Activated CD8-positive, alpha-beta T cell treated with anti-CD3 and anti-CD28 coated beads for 36 hours (primary cell): ENCODE results near the gene SEMA7A. TPM values are rescaled to one million over a fixed set of nuclear protein-coding genes. Genes with fewer than 3 reads are reported as not detected.
A peak's percentile ranks its signal among the peaks of the same experiment; 100 is the strongest.

Source experiments
- ATAC-seq: fragments of 200-7000 bp; cut with Tn5 transposase; one replicate; pipeline ENCODE4 v1.10.0; 2021; ENCODE audit warnings: mild to moderate bottlenecking, moderate library complexity
- CTCF ChIA-PET: fragments of 350-600 bp; sonication (Branson Sonifier 250); formaldehyde crosslinking; loops from one replicate; lab custom pipeline; 2021; ENCODE audit warnings: antibody characterized with exemption; lab: Charles Lee
- POLR2A ChIA-PET: fragments of 350-600 bp; sonication (Branson Sonifier 250); formaldehyde crosslinking; loops from one replicate; lab custom pipeline; 2021; ENCODE audit warnings: antibody characterized with exemption; lab: Charles Lee
- DNase-seq: peaks from one replicate; pipeline ENCODE4 v3.0.0-alpha.2; 2020
- H3K27ac Mint-ChIP-seq: one replicate; pipeline ENCODE4 v1.8.0; 2021; ENCODE audit warnings: mild to moderate bottlenecking, mixed read lengths
- H3K27me3 Mint-ChIP-seq: one replicate; pipeline ENCODE4 v1.8.0; 2021; ENCODE audit warnings: mixed read lengths
- H3K36me3 Mint-ChIP-seq: one replicate; pipeline ENCODE4 v1.8.0; 2021; ENCODE audit warnings: low read depth, mixed read lengths
- H3K4me1 Mint-ChIP-seq: one replicate; pipeline ENCODE4 v1.8.0; 2021; ENCODE audit warnings: low read depth, mixed read lengths
- H3K4me3 Mint-ChIP-seq: one replicate; pipeline ENCODE4 v1.8.0; 2021; ENCODE audit warnings: mild to moderate bottlenecking, moderate library complexity, mixed read lengths
- H3K9me3 Mint-ChIP-seq: one replicate; pipeline ENCODE4 v1.8.0; 2021; ENCODE audit warnings: mixed read lengths
- intact Hi-C: fragments of 100-400 bp; cut with micrococcal nuclease; formaldehyde crosslinking; loops from one replicate; pipeline ENCODE4 v1.10.0; 2022
- total RNA-seq, 2 experiments: library from RNA; stranded (reverse); gene quantifications; one replicate each; pipeline ENCODE4 v1.2.3, GENCODE V29; 2021
- TF ChIP-seq, protein P1 (sequence below): fragments of 200-600 bp; IDR thresholded peaks from one replicate; pipeline ENCODE4 v1.8.0; 2022; ENCODE audit warnings: antibody characterized with exemption, mild to moderate bottlenecking

SEMA7A gene
- total RNA-seq, 2 experiments from 2014 or later = 62.4 TPM

DNA sequence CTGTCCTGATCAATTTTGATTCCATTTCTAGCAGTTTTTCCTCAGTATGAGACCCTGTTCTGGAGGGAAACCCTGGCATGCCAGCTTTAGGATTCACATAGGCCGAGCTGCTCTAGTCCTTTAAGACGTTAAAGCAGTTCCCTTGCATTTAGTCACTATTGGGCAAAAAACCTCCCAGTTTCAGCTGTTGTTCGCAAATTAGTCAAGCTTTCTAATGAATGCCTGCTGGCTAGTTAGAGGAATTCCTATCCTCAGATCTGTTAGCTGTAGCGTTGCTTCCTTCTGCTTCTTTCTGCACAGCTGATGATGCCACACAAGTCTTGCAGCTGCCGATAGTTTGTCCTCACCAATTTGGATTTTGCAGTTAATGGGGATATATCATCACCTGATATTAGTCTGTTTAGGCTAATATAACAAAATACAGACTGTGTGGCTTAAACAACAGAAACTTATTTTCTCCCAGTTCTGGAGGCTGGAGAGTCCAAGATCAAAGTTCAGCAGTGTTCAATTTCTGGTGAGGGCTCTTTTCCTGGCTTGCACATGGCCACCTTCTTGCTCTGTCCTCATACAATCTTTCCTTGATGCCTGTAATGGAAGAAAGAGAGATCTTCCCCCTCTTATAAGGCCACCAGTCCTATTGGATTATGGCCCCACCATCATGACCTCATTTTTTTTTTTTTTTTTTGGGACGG is 34.7 kb upstream of the SEMA7A start:
- no peaks in the 10 kb centered on the region for H3K27me3 Mint-ChIP-seq

DNA sequence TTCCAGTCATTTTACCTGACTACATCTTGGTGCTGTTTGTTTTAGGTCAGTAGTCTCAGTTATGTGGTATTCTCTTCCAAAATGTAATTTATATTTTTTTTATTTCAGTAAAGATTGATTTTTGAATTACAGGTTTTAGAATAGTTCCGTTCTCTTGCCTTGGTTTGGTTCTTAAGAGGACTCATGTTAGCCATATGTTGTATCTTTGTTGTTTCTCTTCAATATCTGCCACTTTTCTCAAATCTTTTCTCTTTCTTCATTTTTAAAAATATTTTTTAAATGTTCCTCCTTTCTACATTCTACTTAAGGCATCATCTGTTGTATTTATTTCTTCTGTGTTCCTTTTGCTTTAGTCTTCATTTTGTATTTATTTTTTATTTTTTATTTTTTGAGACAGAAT is 32.8 kb upstream of the SEMA7A start:
- Mint-ChIP-seq H3K4me1 (peaks cover 36% of the 10 kb centered on the region), H3K36me3 (peaks cover 24% of the 10 kb centered on the region), H3K4me3 (no peak overlapping the region), H3K9me3 (peaks cover 2% of the 10 kb centered on the region), H3K27ac (no peak overlapping the region), H3K27me3 (no peaks in the 10 kb centered on the region)
- intact Hi-C loops = no loop called here
- ATAC-seq = no peak
- POLR2A ChIA-PET = no interaction called here
- TF ChIP-seq, protein P1, sequence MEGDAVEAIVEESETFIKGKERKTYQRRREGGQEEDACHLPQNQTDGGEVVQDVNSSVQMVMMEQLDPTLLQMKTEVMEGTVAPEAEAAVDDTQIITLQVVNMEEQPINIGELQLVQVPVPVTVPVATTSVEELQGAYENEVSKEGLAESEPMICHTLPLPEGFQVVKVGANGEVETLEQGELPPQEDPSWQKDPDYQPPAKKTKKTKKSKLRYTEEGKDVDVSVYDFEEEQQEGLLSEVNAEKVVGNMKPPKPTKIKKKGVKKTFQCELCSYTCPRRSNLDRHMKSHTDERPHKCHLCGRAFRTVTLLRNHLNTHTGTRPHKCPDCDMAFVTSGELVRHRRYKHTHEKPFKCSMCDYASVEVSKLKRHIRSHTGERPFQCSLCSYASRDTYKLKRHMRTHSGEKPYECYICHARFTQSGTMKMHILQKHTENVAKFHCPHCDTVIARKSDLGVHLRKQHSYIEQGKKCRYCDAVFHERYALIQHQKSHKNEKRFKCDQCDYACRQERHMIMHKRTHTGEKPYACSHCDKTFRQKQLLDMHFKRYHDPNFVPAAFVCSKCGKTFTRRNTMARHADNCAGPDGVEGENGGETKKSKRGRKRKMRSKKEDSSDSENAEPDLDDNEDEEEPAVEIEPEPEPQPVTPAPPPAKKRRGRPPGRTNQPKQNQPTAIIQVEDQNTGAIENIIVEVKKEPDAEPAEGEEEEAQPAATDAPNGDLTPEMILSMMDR = no peak
- DNase-seq = no peak
- CTCF ChIA-PET = no interaction called here

More for the DNA sequence above, 34.7 kb upstream of the SEMA7A start:
- H3K9me3 Mint-ChIP-seq = peaks cover 2% of the 10 kb centered on the region
- POLR2A ChIA-PET = no interaction called here
- peaks cover 21% of the 10 kb centered on the region for H3K36me3 Mint-ChIP-seq
- intact Hi-C loops = no loop called here
- CTCF ChIA-PET = interaction anchor here (1.5 kb wide), 1 partner anchor 21 kb away, joined by 4 read pairs; no protein-coding TSS in a partner anchor
- DNase-seq (no peak), ATAC-seq (no peak)
- TF ChIP-seq, protein P1 = no peak
- H3K4me3 Mint-ChIP-seq = no peak overlapping the region
- H3K27ac Mint-ChIP-seq = no peak overlapping the region
- peaks cover 21% of the 10 kb centered on the region for H3K4me1 Mint-ChIP-seq

DNA sequence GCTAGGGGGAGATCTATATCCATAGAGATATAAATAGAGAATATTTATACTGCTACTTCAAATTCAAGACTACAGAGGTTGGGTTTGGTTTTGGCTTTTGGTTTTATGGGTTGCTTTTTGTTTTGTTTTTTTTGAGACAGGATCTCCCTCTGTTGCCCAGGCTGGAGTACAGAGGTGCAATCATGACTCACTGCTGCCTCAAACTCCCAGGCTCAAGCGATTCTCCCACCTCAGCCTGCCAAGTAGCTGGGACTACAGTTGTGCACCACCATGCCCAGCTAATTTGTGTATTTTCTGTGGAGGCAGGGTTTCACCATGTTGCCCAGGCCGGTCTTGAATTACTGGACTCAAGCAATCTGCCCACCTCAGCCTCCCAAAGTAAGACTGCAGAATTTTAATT is 31.1 kb upstream of the SEMA7A start:
- DNase-seq = no peak
- POLR2A ChIA-PET = no interaction called here
- Mint-ChIP-seq H3K27ac (no peak overlapping the region), H3K4me3 (no peak overlapping the region), H3K36me3 (peaks cover 24% of the 10 kb centered on the region), H3K9me3 (peaks cover 2% of the 10 kb centered on the region), H3K4me1 (peaks cover 44% of the 10 kb centered on the region), H3K27me3 (no peaks in the 10 kb centered on the region)
- intact Hi-C loops = no loop called here
- no peak for ATAC-seq
- TF ChIP-seq, protein P1 = no peak
- CTCF ChIA-PET = interaction anchor here (0.8 to 1.4 kb wide), 3 partner anchors 25 to 92 kb away, joined by 4 to 5 read pairs (median 4); no protein-coding TSS in a partner anchor

DNA sequence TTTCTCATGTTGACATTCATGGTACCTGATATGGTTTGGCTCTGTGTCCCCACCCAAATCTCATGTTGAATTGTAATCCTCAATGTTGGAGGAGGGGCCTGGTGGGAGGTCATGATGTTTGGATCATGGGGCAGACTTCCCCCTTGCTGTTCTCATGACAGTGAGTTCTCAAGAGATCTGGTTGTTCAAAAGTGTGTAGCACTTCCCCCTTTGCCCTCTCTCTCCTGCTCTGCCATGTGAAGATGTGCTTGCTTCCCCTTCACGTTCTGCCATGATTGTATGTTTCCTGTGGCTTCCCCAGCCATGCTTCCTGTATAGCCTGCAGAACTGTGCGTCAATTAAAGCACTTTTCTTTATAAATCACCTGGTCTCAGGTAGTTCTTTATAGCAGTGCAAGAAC is 30.5 kb upstream of the SEMA7A start:
- TF ChIP-seq, protein P1 = no peak
- no peaks in the 10 kb centered on the region for H3K27me3 Mint-ChIP-seq
- H3K4me1 Mint-ChIP-seq = peaks cover 44% of the 10 kb centered on the region
- H3K9me3 Mint-ChIP-seq = peaks cover 2% of the 10 kb centered on the region
- H3K36me3 Mint-ChIP-seq = peaks cover 24% of the 10 kb centered on the region
- peak overlapping the region; percentile 36 for H3K4me3 Mint-ChIP-seq
- ChIA-PET CTCF (interaction anchor here (0.8 to 1.4 kb wide), 2 partner anchors 82 to 93 kb away, joined by 4 to 5 read pairs; no protein-coding TSS in a partner anchor), POLR2A (no interaction called here)
- intact Hi-C loops = no loop called here
- ATAC-seq (no peak), DNase-seq (no peak)
- no peak overlapping the region for H3K27ac Mint-ChIP-seq

DNA sequence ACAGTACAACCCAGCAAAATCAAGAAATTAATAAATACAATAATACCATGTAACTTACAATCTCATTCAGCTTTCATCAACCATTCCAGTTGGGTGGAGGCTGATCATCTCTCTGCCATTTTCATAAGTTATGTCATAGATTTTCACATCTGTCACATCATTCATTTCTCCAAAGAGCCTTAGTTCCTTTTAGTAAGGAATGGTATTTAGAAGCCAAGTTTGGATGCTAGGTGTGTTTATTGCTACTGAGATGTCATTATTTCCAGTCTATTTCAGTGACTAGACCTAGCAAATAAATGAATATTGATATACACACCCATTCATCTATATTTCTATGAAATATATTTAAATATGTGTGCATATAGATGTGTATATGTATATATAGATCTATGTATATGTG is 29.9 kb upstream of the SEMA7A start:
- Mint-ChIP-seq H3K4me1 (peaks cover 48% of the 10 kb centered on the region), H3K27ac (no peak overlapping the region), H3K9me3 (peaks cover 2% of the 10 kb centered on the region), H3K4me3 (no peak overlapping the region), H3K27me3 (no peaks in the 10 kb centered on the region), H3K36me3 (peaks cover 24% of the 10 kb centered on the region)
- intact Hi-C loops = no loop called here
- DNase-seq (no peak), ATAC-seq (no peak)
- ChIA-PET POLR2A (no interaction called here), CTCF (interaction anchor here (4.3 kb wide), 1 partner anchor 88 kb away, joined by 18 read pairs; no protein-coding TSS in a partner anchor)
- TF ChIP-seq, protein P1 = no peak
